ENCODE results near the gene S100A3.

The S100A3 gene

GRCh38 chr1:153547560-153548551, 1.2 kb downstream of the S100A3 start:
- no peak for DNase-seq

GRCh38 chr1:153546796-153547559, 2.1 kb downstream of the S100A3 start:
- DNase-seq, result no peak

- DNase-seq, result no peak
Measured at GRCh38 chr1:153546371-153546770, 2.7 kb downstream of the S100A3 start.

GRCh38 chr1:153545067-153546055, 3.7 kb downstream of the S100A3 start, which contains the start of gene S100A4:
TSS of gene S100A4 (minus strand) at chr1:153545806. CDS start at chr1:153544794, 1,012 bp downstream.
- DNase-seq, result peak; percentile 85 to 94

GRCh38 chr1:153544453-153545066, 4.5 kb downstream of the S100A3 start:
- DNase-seq, result no peak

- no peak for DNase-seq
Measured at GRCh38 chr1:153543736-153544135, 5.3 kb downstream of the S100A3 start.

GRCh38 chr1:153542956-153543711, 5.9 kb downstream of the S100A3 start:
- no peak for DNase-seq

- DNase-seq, result no peak
Measured at GRCh38 chr1:153541641-153542590, 7.1 kb downstream of the S100A3 start.

- peak in 1 of 2 experiments; percentile 64 for DNase-seq
Measured at GRCh38 chr1:153540394-153541361, 8.4 kb downstream of the S100A3 start, which contains the start of gene S100A5. TSS of gene S100A5 (minus strand) at chr1:153540934. CDS start at chr1:153540191, 743 bp downstream.

GRCh38 chr1:153539395-153540093, 9.5 kb downstream of the S100A3 start:
- no peak for DNase-seq

- no peak for DNase-seq
Measured at GRCh38 chr1:153538315-153538821, 10.7 kb downstream of the S100A3 start.

GRCh38 chr1:153537376-153537730, 11.7 kb downstream of the S100A3 start:
- no peak for DNase-seq

- no peak for DNase-seq
Measured at GRCh38 chr1:153536671-153537375, 12.2 kb downstream of the S100A3 start.

GRCh38 chr1:153536012-153536670, 12.9 kb downstream of the S100A3 start:
- DNase-seq, result peak; percentile 72 to 81

GRCh38 chr1:153535242-153536011, 13.6 kb downstream of the S100A3 start, which contains the start of gene S100A6:
TSS of gene S100A6 (minus strand) at chr1:153535991. CDS start at chr1:153535339, 652 bp downstream.
- DNase-seq, result peak in 1 of 2 experiments; percentile 29

- no peak for DNase-seq
Measured at GRCh38 chr1:153534925-153535241, 14.2 kb downstream of the S100A3 start.

Data from stimulated activated CD4-positive, alpha-beta T cell treated with anti-CD3 and anti-CD28 coated beads, Interleukin-4, amount 100 ng/mL, for 4 hours (primary cell).